NB4 (cell line): ENCODE data around the gene THSD7A.

Experiments used
- DNase-seq: peaks from one replicate; pipeline ENCODE4 v3.0.0; 2010; ENCODE audit warnings: low read depth
- H3K4me3 ChIP-seq: one replicate; pipeline ENCODE4 v1.5.1; 2011; ENCODE audit warnings: mild to moderate bottlenecking, low read depth, low read length, moderate library complexity
- CTCF ChIP-seq: IDR thresholded peaks from one replicate; pipeline ENCODE4 v1.5.1; 2012; ENCODE audit warnings: low read depth, low read length
- MAX ChIP-seq: IDR thresholded peaks from 2 replicates; pipeline ENCODE4 v1.6.1; 2011; ENCODE audit warnings: low read depth, low read length
- MYC ChIP-seq: IDR thresholded peaks from 2 replicates; pipeline ENCODE4 v1.6.1; 2011; ENCODE audit warnings: low read depth, low read length
- POLR2A ChIP-seq: IDR thresholded peaks from 2 replicates; pipeline ENCODE4 v1.6.1; 2011; ENCODE audit warnings: mild to moderate bottlenecking; ENCODE audit not compliant: insufficient read length; ENCODE audit errors: extremely low read depth

The THSD7A gene

GRCh38 chr7:11609096-11609670, 222.8 kb downstream of the THSD7A start:
- no peak overlapping the region for H3K4me3 ChIP-seq
- TF ChIP-seq POLR2A, result no peak
- TF ChIP-seq CTCF, result no peak
- no peak for TF ChIP-seq MAX
- no peak for TF ChIP-seq MYC
- no peak for DNase-seq

GRCh38 chr7:11607686-11608085, 224.3 kb downstream of the THSD7A start:
- no peak for DNase-seq
- H3K4me3 ChIP-seq, result no peak overlapping the region
- no peak for TF ChIP-seq POLR2A
- no peak for TF ChIP-seq MAX
- TF ChIP-seq CTCF, result no peak
- no peak for TF ChIP-seq MYC

GRCh38 chr7:11605749-11606148, 226.2 kb downstream of the THSD7A start:
- DNase-seq, result no peak
- TF ChIP-seq MYC, result no peak
- TF ChIP-seq POLR2A, result no peak
- TF ChIP-seq MAX, result no peak
- no peak for TF ChIP-seq CTCF
- H3K4me3 ChIP-seq, result no peak overlapping the region

GRCh38 chr7:11604505-11604904, 227.5 kb downstream of the THSD7A start:
- TF ChIP-seq POLR2A (no peak), MYC (no peak), MAX (no peak), CTCF (no peak)
- DNase-seq, result no peak
- H3K4me3 ChIP-seq, result no peak overlapping the region

- no peak overlapping the region for H3K4me3 ChIP-seq
- no peak for TF ChIP-seq POLR2A
- TF ChIP-seq CTCF, result no peak
- no peak for TF ChIP-seq MAX
- no peak for TF ChIP-seq MYC
- no peak for DNase-seq
Observed at GRCh38 chr7:11601761-11602160, 230.2 kb downstream of the THSD7A start.

- no peak for DNase-seq
- TF ChIP-seq CTCF, result no peak
- no peak for TF ChIP-seq POLR2A
- no peak for TF ChIP-seq MAX
- TF ChIP-seq MYC, result no peak
- no peak overlapping the region for H3K4me3 ChIP-seq
Observed at GRCh38 chr7:11593322-11593721, 238.7 kb downstream of the THSD7A start.
